ENCODE data around the gene CERS6. TPM values are rescaled to one million over a fixed set of nuclear protein-coding genes. Genes with fewer than 3 reads are reported as not detected.

CERS6 gene
- total RNA-seq, 1 experiment from 2014 or later, result 30.3 TPM

DNA sequence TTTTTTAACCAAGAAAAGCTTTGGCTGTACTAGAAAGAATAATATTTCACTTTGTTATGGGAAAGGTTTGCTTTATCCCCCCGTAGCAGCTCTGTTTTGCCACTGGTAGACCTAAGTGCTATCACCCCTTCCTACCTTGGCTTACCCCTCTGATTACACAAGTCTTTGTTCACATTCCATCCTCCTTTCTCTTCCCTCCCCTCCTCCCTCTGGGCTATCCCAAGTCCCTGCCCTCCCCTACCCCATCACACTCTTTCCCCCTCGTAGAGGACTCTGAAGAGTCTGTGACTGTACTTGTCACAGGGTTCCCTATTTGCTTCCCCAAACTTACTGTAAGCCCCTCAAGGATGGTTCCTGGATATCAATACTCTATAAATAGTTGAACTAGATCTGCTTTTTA is 193.5 kb downstream of the CERS6 start:
- no peaks in the 10 kb centered on the region for H3K27me3 ChIP-seq (ENCODE audit: control insufficient read depth, insufficient read depth, low read length)
- CTCF ChIA-PET, result no interaction called here
- BruUV-seq (replicated peaks), result no TSS peak
- DNase-seq (ENCODE audit: low read depth, low spot score), result no peak
- no peaks in the 10 kb centered on the region for H3K36me3 ChIP-seq (ENCODE audit: control insufficient read depth, insufficient read depth, low read length)
- H3K4me3 ChIP-seq (ENCODE audit: low read depth in 2 of 2, low read length in 2 of 2), result no peak overlapping the region
- no peak overlapping the region for H3K27ac ChIP-seq (ENCODE audit: low read length)
- in situ Hi-C loops (cut with HindIII; ENCODE audit: low pct_unique_long_range_greater_than_20kb, low sequenced_read_pairs), result no loop called here
- ATAC-seq, result no peak
- POLR2A ChIA-PET, result no interaction called here
- TF ChIP-seq TCF7L2 (IDR thresholded peaks at IDR 0.05; ENCODE audit: low read depth, low read length), result no peak
- no peaks in the 10 kb centered on the region for H3K4me1 ChIP-seq (ENCODE audit: control insufficient read depth, insufficient read depth, low read length)
- intact Hi-C loops (cut with micrococcal nuclease; ENCODE audit: unreplicated experiment), result no loop called here
- H3K9me3 ChIP-seq (ENCODE audit: control insufficient read depth, insufficient read depth, low read depth, low read length), result no peaks in the 10 kb centered on the region

DNA sequence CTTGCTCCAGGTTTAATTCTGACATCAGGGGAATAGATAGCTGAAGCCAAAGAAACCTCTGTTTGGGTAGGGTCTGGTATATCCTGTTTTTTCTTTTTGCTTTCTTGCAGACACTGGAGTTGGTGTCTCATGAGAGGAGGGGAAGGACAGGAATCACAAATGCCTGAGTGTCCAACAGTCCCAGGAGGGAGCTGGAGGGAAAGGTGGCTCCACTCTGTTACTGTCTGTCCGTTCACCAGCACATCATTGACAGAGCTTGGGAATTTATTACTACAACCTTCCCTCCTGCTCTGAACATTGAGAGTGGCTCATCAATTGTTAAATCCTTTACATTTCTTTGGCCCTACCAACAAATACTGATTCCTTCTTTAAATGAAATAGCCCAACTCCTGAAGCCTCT is 194.1 kb downstream of the CERS6 start:
- no peak overlapping the region for H3K4me3 ChIP-seq (ENCODE audit: low read depth in 2 of 2, low read length in 2 of 2)
- ChIA-PET CTCF (no interaction called here), POLR2A (no interaction called here)
- H3K27ac ChIP-seq (ENCODE audit: low read length), result no peak overlapping the region
- no peaks in the 10 kb centered on the region for H3K4me1 ChIP-seq (ENCODE audit: control insufficient read depth, insufficient read depth, low read length)
- DNase-seq (ENCODE audit: low read depth, low spot score) (no peak), ATAC-seq (no peak)
- intact Hi-C loops (cut with micrococcal nuclease; ENCODE audit: unreplicated experiment), result no loop called here
- H3K36me3 ChIP-seq (ENCODE audit: control insufficient read depth, insufficient read depth, low read length), result no peaks in the 10 kb centered on the region
- no TSS peak for BruUV-seq (replicated peaks)
- in situ Hi-C loops (cut with HindIII; ENCODE audit: low pct_unique_long_range_greater_than_20kb, low sequenced_read_pairs), result no loop called here
- no peak for TF ChIP-seq CTCF (IDR thresholded peaks at IDR 0.05)
- H3K9me3 ChIP-seq (ENCODE audit: control insufficient read depth, insufficient read depth, low read depth, low read length), result no peaks in the 10 kb centered on the region
- H3K27me3 ChIP-seq (ENCODE audit: control insufficient read depth, insufficient read depth, low read length), result no peaks in the 10 kb centered on the region

- Histone ChIP-seq H3K4me1 (ENCODE audit: control insufficient read depth, insufficient read depth, low read length) (no peaks in the 10 kb centered on the region), H3K27ac (ENCODE audit: low read length) (no peak overlapping the region), H3K27me3 (ENCODE audit: control insufficient read depth, insufficient read depth, low read length) (no peaks in the 10 kb centered on the region), H3K9me3 (ENCODE audit: control insufficient read depth, insufficient read depth, low read depth, low read length) (no peaks in the 10 kb centered on the region), H3K4me3 (ENCODE audit: low read depth in 2 of 2, low read length in 2 of 2) (no peak overlapping the region), H3K36me3 (ENCODE audit: control insufficient read depth, insufficient read depth, low read length) (no peaks in the 10 kb centered on the region)
- ChIA-PET POLR2A (no interaction called here), CTCF (no interaction called here)
- DNase-seq (ENCODE audit: low read depth, low spot score), result no peak
- no TSS peak for BruUV-seq (replicated peaks)
- no peak for ATAC-seq
- TF ChIP-seq CTCF (IDR thresholded peaks at IDR 0.05) (no peak), POLR2AphosphoS5 (IDR thresholded peaks at IDR 0.05; ENCODE audit: low read depth, low read length) (no peak), TCF7L2 (IDR thresholded peaks at IDR 0.05; ENCODE audit: low read depth, low read length) (no peak), SIN3A (IDR thresholded peaks at IDR 0.05; ENCODE audit: borderline replicate concordance, insufficient read depth, low read depth, low read length) (no peak)
- TF ChIP-seq, protein P1, sequence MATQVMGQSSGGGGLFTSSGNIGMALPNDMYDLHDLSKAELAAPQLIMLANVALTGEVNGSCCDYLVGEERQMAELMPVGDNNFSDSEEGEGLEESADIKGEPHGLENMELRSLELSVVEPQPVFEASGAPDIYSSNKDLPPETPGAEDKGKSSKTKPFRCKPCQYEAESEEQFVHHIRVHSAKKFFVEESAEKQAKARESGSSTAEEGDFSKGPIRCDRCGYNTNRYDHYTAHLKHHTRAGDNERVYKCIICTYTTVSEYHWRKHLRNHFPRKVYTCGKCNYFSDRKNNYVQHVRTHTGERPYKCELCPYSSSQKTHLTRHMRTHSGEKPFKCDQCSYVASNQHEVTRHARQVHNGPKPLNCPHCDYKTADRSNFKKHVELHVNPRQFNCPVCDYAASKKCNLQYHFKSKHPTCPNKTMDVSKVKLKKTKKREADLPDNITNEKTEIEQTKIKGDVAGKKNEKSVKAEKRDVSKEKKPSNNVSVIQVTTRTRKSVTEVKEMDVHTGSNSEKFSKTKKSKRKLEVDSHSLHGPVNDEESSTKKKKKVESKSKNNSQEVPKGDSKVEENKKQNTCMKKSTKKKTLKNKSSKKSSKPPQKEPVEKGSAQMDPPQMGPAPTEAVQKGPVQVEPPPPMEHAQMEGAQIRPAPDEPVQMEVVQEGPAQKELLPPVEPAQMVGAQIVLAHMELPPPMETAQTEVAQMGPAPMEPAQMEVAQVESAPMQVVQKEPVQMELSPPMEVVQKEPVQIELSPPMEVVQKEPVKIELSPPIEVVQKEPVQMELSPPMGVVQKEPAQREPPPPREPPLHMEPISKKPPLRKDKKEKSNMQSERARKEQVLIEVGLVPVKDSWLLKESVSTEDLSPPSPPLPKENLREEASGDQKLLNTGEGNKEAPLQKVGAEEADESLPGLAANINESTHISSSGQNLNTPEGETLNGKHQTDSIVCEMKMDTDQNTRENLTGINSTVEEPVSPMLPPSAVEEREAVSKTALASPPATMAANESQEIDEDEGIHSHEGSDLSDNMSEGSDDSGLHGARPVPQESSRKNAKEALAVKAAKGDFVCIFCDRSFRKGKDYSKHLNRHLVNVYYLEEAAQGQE (IDR thresholded peaks at IDR 0.05; ENCODE audit: insufficient read depth in 1 of 2, low read depth in 2 of 2, low read length in 1 of 2), result no peak
- intact Hi-C loops (cut with micrococcal nuclease; ENCODE audit: unreplicated experiment) (no loop called here), in situ Hi-C loops (cut with HindIII; ENCODE audit: low pct_unique_long_range_greater_than_20kb, low sequenced_read_pairs) (no loop called here)
Observed at GRCh38 chr2:168650781-168651180, 194.7 kb downstream of the CERS6 start.
